Measurements from ENCODE around the gene LONRF3.

The LONRF3 gene

DNA sequence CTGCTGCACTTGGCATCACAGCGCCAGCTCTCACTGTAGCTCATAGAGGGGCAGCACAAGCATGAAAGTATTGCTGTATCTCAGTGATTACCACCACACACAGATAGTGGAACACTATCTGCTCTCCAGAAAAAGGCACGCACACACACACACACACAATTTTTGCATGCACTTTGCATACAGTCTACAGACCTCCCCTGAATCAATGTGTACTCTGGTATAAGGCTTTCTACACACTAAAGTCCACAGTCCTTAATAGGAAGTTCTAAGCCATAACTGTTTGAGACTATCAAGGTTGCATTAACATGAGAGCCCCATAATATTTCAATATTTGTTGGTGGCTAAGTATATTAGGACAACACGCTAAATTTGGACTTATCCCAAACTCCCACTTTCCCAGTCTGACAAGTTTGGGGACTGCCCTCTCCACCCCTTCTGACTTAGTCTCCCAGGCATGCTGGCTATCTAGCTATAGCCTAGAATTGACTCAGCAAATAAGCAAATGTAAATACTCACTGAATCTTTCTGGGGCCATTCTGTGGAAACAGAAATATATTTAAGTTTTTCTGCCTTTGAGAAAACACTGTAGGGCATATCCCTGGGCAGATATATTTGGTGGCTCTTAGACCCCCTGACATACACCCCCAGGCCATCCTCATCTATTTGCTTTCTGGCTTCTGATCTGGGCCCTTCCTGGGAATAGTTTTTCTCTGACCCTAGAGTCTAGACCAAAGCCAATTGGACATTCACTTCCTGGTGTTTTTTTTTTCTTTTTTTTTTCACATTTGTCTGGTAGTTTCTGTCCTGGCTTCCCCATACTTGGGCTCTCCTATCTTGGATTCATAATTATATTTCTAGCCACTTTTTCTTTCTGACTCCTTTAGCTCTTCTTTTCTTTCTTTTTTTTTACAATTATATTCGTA, 62.0 kb downstream of the LONRF3 start:
- DNase-seq (ENCODE audit: low read depth) = no peak
- no peak overlapping the region for H3K4me3 ChIP-seq (ENCODE audit: low read depth, low read length)
- no peak for TF ChIP-seq CTCF (IDR thresholded peaks at IDR 0.05; ENCODE audit: insufficient read depth, low read depth, low read length, missing control alignments)

- no peak for TF ChIP-seq CTCF (IDR thresholded peaks at IDR 0.05; ENCODE audit: insufficient read depth, low read depth, low read length, missing control alignments)
- DNase-seq (ENCODE audit: low read depth) = no peak
- H3K4me3 ChIP-seq (ENCODE audit: low read depth, low read length) = no peak overlapping the region
Measured at GRCh38 chrX:119040432-119040831, 66.0 kb downstream of the LONRF3 start.

GRCh38 chrX:119041175-119041574, 66.8 kb downstream of the LONRF3 start:
- no peak for TF ChIP-seq CTCF (IDR thresholded peaks at IDR 0.05; ENCODE audit: insufficient read depth, low read depth, low read length, missing control alignments)
- H3K4me3 ChIP-seq (ENCODE audit: low read depth, low read length) = no peak overlapping the region
- no peak for DNase-seq (ENCODE audit: low read depth)

DNA sequence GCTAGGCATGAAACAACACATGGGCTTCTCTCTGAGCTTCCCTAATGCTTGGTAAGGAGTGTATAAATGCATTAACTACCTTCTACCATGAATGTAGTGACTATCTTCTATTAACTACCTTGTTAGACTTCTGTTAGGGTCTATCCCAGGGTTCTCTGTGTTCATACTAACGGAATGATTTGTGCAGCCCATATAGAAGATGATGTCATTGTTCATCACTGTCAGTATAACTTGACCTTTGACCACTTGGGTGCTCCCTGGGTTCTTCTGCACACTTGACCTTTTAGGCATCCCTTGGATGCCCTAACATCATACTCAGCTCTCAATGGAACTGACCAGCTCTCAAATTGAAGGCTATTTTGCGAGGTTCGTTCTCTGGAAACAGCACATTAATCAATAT, 67.6 kb downstream of the LONRF3 start:
- DNase-seq (ENCODE audit: low read depth) = no peak
- no peak for TF ChIP-seq CTCF (IDR thresholded peaks at IDR 0.05; ENCODE audit: insufficient read depth, low read depth, low read length, missing control alignments)
- H3K4me3 ChIP-seq (ENCODE audit: low read depth, low read length) = no peak overlapping the region

DNA sequence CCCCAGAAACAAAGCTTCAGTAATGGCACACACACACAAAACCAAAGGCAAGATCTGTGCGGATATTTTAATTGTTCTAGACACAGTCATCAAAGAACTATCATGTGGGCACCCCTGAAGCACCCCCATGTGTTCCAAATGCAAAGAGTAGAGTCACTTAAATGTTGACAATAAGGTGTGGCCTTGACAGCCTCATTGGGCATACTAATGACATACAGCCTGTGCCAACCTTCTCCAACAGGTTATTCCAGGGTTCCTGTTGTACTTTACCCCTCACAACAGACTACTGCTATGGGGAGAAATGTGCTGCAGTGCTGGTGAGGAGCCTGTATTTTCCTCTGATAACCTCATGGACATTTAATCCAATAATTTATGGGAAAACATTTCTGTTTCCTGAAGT, 68.6 kb downstream of the LONRF3 start:
- no peak for TF ChIP-seq CTCF (IDR thresholded peaks at IDR 0.05; ENCODE audit: insufficient read depth, low read depth, low read length, missing control alignments)
- H3K4me3 ChIP-seq (ENCODE audit: low read depth, low read length) = no peak overlapping the region
- no peak for DNase-seq (ENCODE audit: low read depth)

DNA sequence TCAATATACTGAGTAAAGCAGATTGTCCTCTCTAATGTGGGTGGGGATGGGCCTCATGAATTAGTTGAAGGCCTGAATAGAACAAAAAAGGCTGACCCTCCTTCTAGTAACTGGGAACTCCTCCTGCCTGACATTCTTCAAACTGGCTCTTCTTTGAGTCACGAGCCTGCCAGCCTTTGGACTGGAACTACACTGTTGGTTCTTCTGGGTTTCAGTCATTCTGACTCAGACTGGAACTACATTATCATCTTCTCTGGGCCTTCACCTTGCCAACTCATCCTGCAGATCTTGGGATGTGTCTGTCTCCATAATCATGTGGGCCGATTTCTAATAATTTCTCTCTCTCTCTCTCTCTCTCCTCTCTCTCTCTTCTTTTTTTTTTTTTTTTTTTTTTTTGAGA, 71.5 kb downstream of the LONRF3 start:
- no peak for TF ChIP-seq CTCF (IDR thresholded peaks at IDR 0.05; ENCODE audit: insufficient read depth, low read depth, low read length, missing control alignments)
- no peak for DNase-seq (ENCODE audit: low read depth)
- H3K4me3 ChIP-seq (ENCODE audit: low read depth, low read length) = no peak overlapping the region

GRCh38 chrX:119055687-119056086, 81.3 kb downstream of the LONRF3 start:
- TF ChIP-seq CTCF (IDR thresholded peaks at IDR 0.05; ENCODE audit: insufficient read depth, low read depth, low read length, missing control alignments) = no peak
- DNase-seq (ENCODE audit: low read depth) = no peak
- H3K4me3 ChIP-seq (ENCODE audit: low read depth, low read length) = no peak overlapping the region

Data from GM12865 (cell line).